PC-3 (cell line): Measurements from ENCODE around the gene PIEZO2. TPM values are rescaled to one million over a fixed set of nuclear protein-coding genes. Genes with fewer than 3 reads are reported as not detected.

Source experiments
- ATAC-seq: fragments of 200-7000 bp; cut with Tn5 transposase; 2 replicates; pipeline ENCODE4 v1.9.1; 2020; ENCODE audit warnings: mild to moderate bottlenecking, moderate library complexity
- BruUV-seq: library from RNA; stranded (reverse); fragments of 400-500 nt; replicated peaks from 2 replicates; lab custom pipeline; 2021; lab: Mats Ljungman, UMichigan
- CTCF ChIA-PET: fragments of 300-600 bp; sonication (Branson Sonifier 250); formaldehyde crosslinking; loops from one replicate; lab custom pipeline; 2022; ENCODE audit warnings: antibody characterized with exemption; lab: Charles Lee
- POLR2A ChIA-PET: fragments of 300-600 bp; sonication (Branson Sonifier 250); formaldehyde crosslinking; loops from one replicate; lab custom pipeline; 2022; ENCODE audit warnings: antibody characterized with exemption; ENCODE audit not compliant: unreplicated experiment; lab: Charles Lee
- DNase-seq: peaks from one replicate; pipeline ENCODE4 v3.0.0-alpha.2; 2015
- H2AFZ ChIP-seq: fragments of 300-600 bp; sonication (generic); 2 replicates; pipeline ENCODE4 v1.6.0; 2016; ENCODE audit warnings: antibody characterized with exemption, low read length
- H3F3A ChIP-seq: fragments of 300-600 bp; sonication (generic); one replicate; pipeline ENCODE4 v1.6.0; 2017; ENCODE audit warnings: antibody characterized with exemption, low read length, control low read depth, mild to moderate bottlenecking; ENCODE audit not compliant: unreplicated experiment
- H3K27ac ChIP-seq: fragments of 300-600 bp; sonication (generic); 2 replicates; pipeline ENCODE4 v1.5.1; 2016; ENCODE audit warnings: mild to moderate bottlenecking, low read length
- H3K27me3 ChIP-seq: fragments of 300-600 bp; sonication (generic); 2 replicates; pipeline ENCODE4 v1.6.1; 2016; ENCODE audit warnings: low read length, mixed read lengths
- H3K36me3 ChIP-seq: fragments of 300-600 bp; sonication (generic); 2 replicates; pipeline ENCODE4 v1.6.1; 2016; ENCODE audit warnings: low read depth, mixed run types, low read length, mixed read lengths
- H3K4me1 ChIP-seq: fragments of 300-600 bp; sonication (generic); 2 replicates; pipeline ENCODE4 v1.5.1; 2016; ENCODE audit warnings: low read length; ENCODE audit not compliant: insufficient read depth
- H3K4me2 ChIP-seq: fragments of 300-600 bp; sonication (generic); 2 replicates; pipeline ENCODE4 v1.6.0; 2016; ENCODE audit warnings: low read length
- H3K4me3 ChIP-seq: fragments of 300-600 bp; sonication (generic); 2 replicates; pipeline ENCODE4 v1.5.1; 2016; ENCODE audit warnings: mild to moderate bottlenecking, low read length, mixed read lengths
- H3K79me2 ChIP-seq: fragments of 300-600 bp; sonication (generic); 2 replicates; pipeline ENCODE4 v1.6.1; 2017; ENCODE audit warnings: low read length, mixed read lengths
- H3K9ac ChIP-seq: fragments of 300-600 bp; sonication (generic); 2 replicates; pipeline ENCODE4 v1.6.0; 2016; ENCODE audit warnings: mild to moderate bottlenecking, low read length
- H3K9me2 ChIP-seq: fragments of 300-600 bp; sonication (generic); replicated peaks from 2 replicates; pipeline ENCODE4 v1.6.1; 2016; ENCODE audit warnings: mixed run types, low read length, mixed read lengths
- H3K9me3 ChIP-seq: fragments of 300-600 bp; sonication (generic); 2 replicates; pipeline ENCODE4 v1.6.1; 2016; ENCODE audit warnings: low read length, mixed read lengths
- H4K20me1 ChIP-seq: fragments of 300-600 bp; sonication (generic); 2 replicates; pipeline ENCODE4 v1.6.1; 2016; ENCODE audit warnings: low read length, mixed read lengths
- EZH2 ChIP-seq: fragments of 300-600 bp; sonication (generic); IDR thresholded peaks from one replicate; pipeline ENCODE4 v1.6.1; 2017; ENCODE audit warnings: antibody characterized with exemption, mild to moderate bottlenecking, low read length; ENCODE audit not compliant: unreplicated experiment
- EZH2phosphoT487 ChIP-seq: fragments of 300-600 bp; sonication (generic); IDR thresholded peaks from 2 replicates; pipeline ENCODE4 v1.6.1; 2018; ENCODE audit warnings: mild to moderate bottlenecking, antibody characterized with exemption, low read length, borderline replicate concordance
- intact Hi-C: fragments of 100-400 bp; cut with micrococcal nuclease; formaldehyde crosslinking; loops from 2 replicates; pipeline ENCODE4 v1.9.0; 2023
- total RNA-seq: library from RNA; depleted of rRNA; stranded (reverse); fragments of >200 nt; gene quantifications from 2 replicates; pipeline ENCODE4 v1.2.3, GENCODE V29; 2014
- TF ChIP-seq, protein P1 (sequence below): fragments of 300-600 bp; sonication (generic); conservative IDR thresholded peaks from 2 replicates; pipeline ENCODE4 v1.5.1; 2017; ENCODE audit warnings: antibody characterized with exemption, low read depth, mild to moderate bottlenecking, low read length

Gene PIEZO2
- total RNA-seq, 1 experiment from 2014 or later, result not detected

DNA sequence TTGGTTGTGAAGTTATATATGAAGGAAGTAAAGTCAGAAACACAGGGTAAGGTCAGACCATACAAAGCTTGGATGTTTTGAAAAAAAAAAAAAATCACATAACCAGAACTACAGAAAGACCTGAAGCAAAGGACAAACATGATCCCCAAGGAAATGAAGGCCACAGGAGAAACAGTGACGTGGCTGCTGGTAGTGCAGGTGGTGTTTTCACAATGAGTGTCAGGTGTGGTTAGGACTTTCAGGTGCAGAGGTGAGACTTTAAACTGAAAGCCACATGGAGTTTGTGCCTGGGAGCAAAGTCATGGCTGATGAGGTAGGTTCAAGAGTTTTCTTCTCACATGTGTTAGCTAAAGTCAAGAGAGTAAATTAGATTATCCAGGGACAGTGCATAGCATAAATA is 270.7 kb downstream of the PIEZO2 start:
- no peak overlapping the region for H3K9ac ChIP-seq
- ATAC-seq (no peak), DNase-seq (no peak)
- CTCF ChIA-PET, result no interaction called here
- H3K27ac ChIP-seq, result no peak overlapping the region
- no peak overlapping the region for H3K4me2 ChIP-seq
- no peaks in the 10 kb centered on the region for H3K9me2 ChIP-seq
- TF ChIP-seq, protein P1, sequence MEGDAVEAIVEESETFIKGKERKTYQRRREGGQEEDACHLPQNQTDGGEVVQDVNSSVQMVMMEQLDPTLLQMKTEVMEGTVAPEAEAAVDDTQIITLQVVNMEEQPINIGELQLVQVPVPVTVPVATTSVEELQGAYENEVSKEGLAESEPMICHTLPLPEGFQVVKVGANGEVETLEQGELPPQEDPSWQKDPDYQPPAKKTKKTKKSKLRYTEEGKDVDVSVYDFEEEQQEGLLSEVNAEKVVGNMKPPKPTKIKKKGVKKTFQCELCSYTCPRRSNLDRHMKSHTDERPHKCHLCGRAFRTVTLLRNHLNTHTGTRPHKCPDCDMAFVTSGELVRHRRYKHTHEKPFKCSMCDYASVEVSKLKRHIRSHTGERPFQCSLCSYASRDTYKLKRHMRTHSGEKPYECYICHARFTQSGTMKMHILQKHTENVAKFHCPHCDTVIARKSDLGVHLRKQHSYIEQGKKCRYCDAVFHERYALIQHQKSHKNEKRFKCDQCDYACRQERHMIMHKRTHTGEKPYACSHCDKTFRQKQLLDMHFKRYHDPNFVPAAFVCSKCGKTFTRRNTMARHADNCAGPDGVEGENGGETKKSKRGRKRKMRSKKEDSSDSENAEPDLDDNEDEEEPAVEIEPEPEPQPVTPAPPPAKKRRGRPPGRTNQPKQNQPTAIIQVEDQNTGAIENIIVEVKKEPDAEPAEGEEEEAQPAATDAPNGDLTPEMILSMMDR, result no peak
- no peak for TF ChIP-seq EZH2phosphoT487
- no peak for TF ChIP-seq EZH2
- no peaks in the 10 kb centered on the region for H3K36me3 ChIP-seq
- H3K4me1 ChIP-seq, result no peaks in the 10 kb centered on the region
- H3K79me2 ChIP-seq, result no peaks in the 10 kb centered on the region
- POLR2A ChIA-PET, result no interaction called here
- no peak overlapping the region for H3K4me3 ChIP-seq
- intact Hi-C loops, result no loop called here
- peaks cover 72% of the 10 kb centered on the region for H3K27me3 ChIP-seq
- no TSS peak for BruUV-seq
- no peaks in the 10 kb centered on the region for H3F3A ChIP-seq
- no peak overlapping the region for H2AFZ ChIP-seq
- no peaks in the 10 kb centered on the region for H3K9me3 ChIP-seq
- no peaks in the 10 kb centered on the region for H4K20me1 ChIP-seq

DNA sequence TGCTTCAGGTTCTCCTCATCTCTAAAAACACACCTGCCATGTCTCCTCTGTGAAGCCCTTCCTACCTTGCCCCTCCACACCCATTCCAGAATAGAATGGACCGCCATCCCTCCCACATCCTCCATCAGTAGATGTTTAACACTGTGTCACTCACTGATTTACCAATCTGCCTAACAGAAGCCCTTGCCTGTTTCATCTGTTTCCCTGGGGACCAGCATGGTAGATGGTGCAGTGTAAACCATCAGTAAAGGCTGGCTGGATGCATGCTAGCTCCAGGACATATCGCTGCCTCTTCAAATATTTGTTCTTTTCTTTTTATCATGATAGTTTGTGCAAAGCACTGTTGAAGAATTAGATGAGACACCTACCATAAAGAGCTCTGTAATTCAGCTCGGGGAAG is 271.4 kb downstream of the PIEZO2 start:
- no peaks in the 10 kb centered on the region for H3F3A ChIP-seq
- no peak for TF ChIP-seq EZH2
- TF ChIP-seq, protein P1, result no peak
- no peak for TF ChIP-seq EZH2phosphoT487
- H3K9ac ChIP-seq, result no peak overlapping the region
- H4K20me1 ChIP-seq, result no peaks in the 10 kb centered on the region
- CTCF ChIA-PET, result no interaction called here
- H3K4me1 ChIP-seq, result no peaks in the 10 kb centered on the region
- H2AFZ ChIP-seq, result no peak overlapping the region
- DNase-seq, result no peak
- no peak for ATAC-seq
- no peak overlapping the region for H3K4me3 ChIP-seq
- no TSS peak for BruUV-seq
- no peaks in the 10 kb centered on the region for H3K36me3 ChIP-seq
- peaks cover 71% of the 10 kb centered on the region for H3K27me3 ChIP-seq
- no peaks in the 10 kb centered on the region for H3K9me3 ChIP-seq
- POLR2A ChIA-PET, result no interaction called here
- H3K4me2 ChIP-seq, result no peak overlapping the region
- intact Hi-C loops, result no loop called here
- H3K79me2 ChIP-seq, result no peaks in the 10 kb centered on the region
- no peaks in the 10 kb centered on the region for H3K9me2 ChIP-seq
- H3K27ac ChIP-seq, result no peak overlapping the region

DNA sequence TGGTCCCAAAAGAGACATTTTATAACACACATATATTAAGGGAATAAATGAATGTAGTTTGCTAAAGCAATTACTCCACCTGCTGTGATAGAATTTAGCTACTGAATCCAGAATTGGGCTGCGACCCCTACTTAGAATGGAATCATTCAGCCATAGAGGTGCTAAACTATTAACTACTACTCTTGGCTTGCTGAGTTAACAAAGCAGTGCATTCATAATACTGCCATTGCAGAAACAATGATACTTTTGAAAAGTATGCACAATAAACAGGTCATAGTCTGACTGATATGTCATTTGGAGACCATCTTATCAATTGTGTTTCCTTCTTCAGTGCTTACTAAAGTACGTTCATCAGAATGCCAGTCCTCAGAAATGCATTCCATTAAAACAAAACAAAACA is 273.6 kb downstream of the PIEZO2 start:
- Histone ChIP-seq H3K4me2 (no peak overlapping the region), H3K4me3 (no peak overlapping the region), H3K4me1 (no peaks in the 10 kb centered on the region), H3F3A (no peaks in the 10 kb centered on the region), H3K27me3 (peaks cover 73% of the 10 kb centered on the region), H3K36me3 (no peaks in the 10 kb centered on the region), H3K27ac (no peak overlapping the region), H3K79me2 (no peaks in the 10 kb centered on the region), H3K9me2 (no peaks in the 10 kb centered on the region), H3K9me3 (no peaks in the 10 kb centered on the region), H4K20me1 (no peaks in the 10 kb centered on the region), H3K9ac (no peak overlapping the region), H2AFZ (no peak overlapping the region)
- BruUV-seq, result no TSS peak
- TF ChIP-seq EZH2, result no peak
- TF ChIP-seq EZH2phosphoT487, result no peak
- TF ChIP-seq, protein P1, result no peak
- ChIA-PET CTCF (no interaction called here), POLR2A (no interaction called here)
- intact Hi-C loops, result no loop called here
- no peak for ATAC-seq
- no peak for DNase-seq
